K562 (cell line): ENCODE data around the gene GTF2H4. TPM values are rescaled to one million over a fixed set of nuclear protein-coding genes. Genes with fewer than 3 reads are reported as not detected.
A peak's percentile ranks its signal among the peaks of the same experiment; 100 is the strongest.

ENCODE experiments used
- ARHGAP35 ChIP-seq: fragments of 450-650 bp; IDR thresholded peaks from 2 replicates; pipeline ENCODE4 v1.6.1; 2018; ENCODE audit not compliant: partially characterized antibody
- BHLHE40 ChIP-seq: IDR thresholded peaks from 2 replicates; pipeline ENCODE4 v1.6.1; 2011; ENCODE audit warnings: low read length, improper control_type of control experiment
- GTF2E2 ChIP-seq: fragments of 200-800 bp; sonication (Bioruptor generic); IDR thresholded peaks from 2 replicates; pipeline ENCODE4 v1.6.1; 2016; ENCODE audit warnings: missing genetic modification characterization, missing compliant biosample characterization
- IRF2 ChIP-seq: sonication (generic); formaldehyde crosslinking; IDR thresholded peaks from 2 replicates; pipeline ENCODE4 v1.8.1; 2022; ENCODE audit warnings: mild to moderate bottlenecking, missing genetic modification reagents
- MAZ ChIP-seq, 2 experiments: fragments of 450-650 bp in 1 of 2; sonication (generic) in 1 of 2; formaldehyde crosslinking; IDR thresholded peaks in 1 of 2; conservative IDR thresholded peaks in 1 of 2; 2 replicates each; pipeline versions ENCODE4 v1.4.0 to v1.5.0; 2020; ENCODE audit warnings: mild to moderate bottlenecking in 1 of 2, missing genetic modification reagents in 1 of 2
- NR4A1 ChIP-seq, 2 experiments: fragments of 250-450 bp in 1 of 2; fragments of 450-650 bp in 1 of 2; sonication (Bioruptor Pico) in 1 of 2; IDR thresholded peaks; 2 replicates each; pipeline versions ENCODE4 v1.4.0 to v1.6.1; 2016 to 2020; ENCODE audit warnings: mild to moderate bottlenecking in 2 of 2, missing compliant biosample characterization in 1 of 2, missing genetic modification characterization in 1 of 2, moderate library complexity in 1 of 2
- SP1 ChIP-seq: sonication (generic); formaldehyde crosslinking; IDR thresholded peaks from 2 replicates; pipeline ENCODE4 v1.8.1; 2022; ENCODE audit warnings: mild to moderate bottlenecking, missing genetic modification reagents
- UBTF ChIP-seq, 2 experiments: IDR thresholded peaks; 2 replicates each; pipeline ENCODE4 v1.6.1; 2012; ENCODE audit warnings: improper control_type of control experiment in 2 of 2, low read depth in 2 of 2, low read length in 2 of 2, borderline replicate concordance in 1 of 2
- VEZF1 ChIP-seq: fragments of 200-800 bp; sonication (Bioruptor generic); IDR thresholded peaks from 2 replicates; pipeline ENCODE4 v1.6.1; 2017; ENCODE audit warnings: missing genetic modification characterization, missing compliant biosample characterization
- ZBTB2 ChIP-seq: fragments of 450-650 bp; IDR thresholded peaks from 2 replicates; pipeline ENCODE4 v1.6.1; 2016; ENCODE audit warnings: antibody characterized with exemption
- polyA plus RNA-seq, 8 experiments: library from polyadenylated mRNA; depleted of rRNA in 4 of 8; stranded (reverse) in 5 of 8; unstranded in 3 of 8; fragments of >200 nt; fragmentation: Nextera tagmentation in 2 of 8; fragmentation: Illumina TruSeq in 1 of 8; extraction: Ambion mirVana in 2 of 8; extraction: Trizol in 1 of 8; gene quantifications; 2 replicates each; pipeline versions ENCODE4 v1.2.1 to v1.2.3, GENCODE V29; 2011 to 2014; ENCODE audit warnings: inconsistent platforms in 1 of 8, missing spikeins in 1 of 8
- total RNA-seq, 7 experiments: library from RNA; depleted of rRNA in 6 of 7; stranded (reverse); fragments of >200 nt in 6 of 7; fragmentation: Illumina TruSeq in 2 of 7; extraction: Trizol in 2 of 7; gene quantifications; 2 replicates each; pipeline versions ENCODE4 v1.2.1 to v1.2.3, GENCODE V29; 2011 to 2021; ENCODE audit warnings: low replicate concordance in 1 of 7
- TF ChIP-seq, protein P1 (sequence below): fragments of 450-650 bp; IDR thresholded peaks from 2 replicates; pipeline ENCODE4 v1.6.1; 2018; ENCODE audit warnings: mild to moderate bottlenecking, low read depth; ENCODE audit not compliant: partially characterized antibody
- TF ChIP-seq, protein P2 (sequence below): fragments of 450-650 bp; formaldehyde crosslinking; IDR thresholded peaks from 2 replicates; pipeline ENCODE4 v1.4.0; 2020; ENCODE audit warnings: mild to moderate bottlenecking, moderate library complexity

GTF2H4 gene
- total and polyA plus RNA-seq, 9 of the 15 experiments (the other 6 are each of a cell fraction or from before 2014, with no cell fraction given): 3.6 to 86.1 (median 39.6) TPM

DNA sequence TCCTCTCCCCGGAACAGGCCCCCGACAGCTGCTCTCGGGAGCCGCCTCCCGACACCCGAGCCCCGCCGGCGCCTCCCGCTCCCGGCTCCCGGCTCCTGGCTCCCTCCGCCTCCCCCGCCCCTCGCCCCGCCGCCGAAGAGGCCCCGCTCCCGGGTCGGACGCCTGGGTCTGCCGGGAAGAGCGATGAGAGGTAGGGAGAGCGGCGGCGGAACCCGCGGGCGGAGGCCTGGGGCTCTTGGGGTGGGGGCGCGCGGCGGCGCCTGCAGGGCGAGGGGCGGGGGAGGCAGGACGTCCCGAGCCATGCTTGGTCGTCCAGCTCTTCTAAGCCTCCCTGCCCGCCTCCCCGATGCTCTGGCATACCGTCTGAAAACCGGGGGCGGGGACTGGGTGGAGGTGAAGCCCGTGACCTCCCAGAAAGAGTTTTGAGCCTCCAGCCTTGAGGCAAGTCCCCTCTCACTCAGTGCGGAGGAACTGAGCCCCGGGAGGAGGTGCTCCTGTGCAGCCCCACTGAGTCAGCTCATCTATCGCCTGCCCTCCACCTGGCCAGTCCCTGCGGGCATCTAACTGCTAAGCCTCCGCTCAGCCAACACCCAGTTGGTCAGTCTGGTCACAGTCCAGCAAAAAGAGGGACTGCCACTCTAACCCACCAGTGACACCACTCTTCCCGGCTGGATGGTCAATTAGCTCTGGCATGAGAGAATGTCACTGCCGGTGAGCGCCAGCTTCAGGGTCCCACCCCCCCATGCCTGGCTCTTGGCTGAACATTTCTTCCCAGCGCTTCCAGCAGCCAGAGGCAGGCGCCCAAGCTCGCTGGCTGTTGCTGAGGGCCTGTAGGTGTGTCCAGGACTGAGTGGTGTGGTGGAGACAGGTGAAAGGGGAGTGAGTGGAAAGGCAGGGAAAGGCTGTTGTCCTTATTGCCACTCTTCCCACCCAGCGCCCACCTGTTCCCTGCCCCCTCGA lies 23.2 kb upstream of the GTF2H4 start (continued):
- TF ChIP-seq BHLHE40 (peak; percentile 61), SP1 (CRISPR knock-in tag) (0 out of 2 replicates have a peak, but pooled peaks have one; percentile 38), ZBTB2 (no peak; the same call in 1 of the 2 replicates), MAZ (CRISPR knock-in tag; conservative IDR thresholded peaks at IDR 0.05 in 1 of 2, IDR thresholded peaks at IDR 0.05 in 1 of 2) (0 out of 4 replicates have a peak, but pooled peaks of 1 of the 2 experiments have one; percentile 25), GTF2E2 (tag) (0 out of 2 replicates have a peak, but pooled peaks have one; percentile 20), IRF2 (CRISPR knock-in tag) (no peak), UBTF (IDR thresholded peaks at IDR 0.05; ENCODE audit: borderline replicate concordance in 1 of 2, low read depth in 2 of 2, low read length in 2 of 2) (0 out of 4 replicates have a peak, but pooled peaks of 1 of the 2 experiments have one; percentile 82), VEZF1 (peak; percentile 58), NR4A1 (CRISPR knock-in tag; IDR thresholded peaks at IDR 0.05) (no peak), NR4A1 (tag; IDR thresholded peaks at IDR 0.05) (no peak), ARHGAP35 (peak; percentile 40)
- TF ChIP-seq, protein P1, sequence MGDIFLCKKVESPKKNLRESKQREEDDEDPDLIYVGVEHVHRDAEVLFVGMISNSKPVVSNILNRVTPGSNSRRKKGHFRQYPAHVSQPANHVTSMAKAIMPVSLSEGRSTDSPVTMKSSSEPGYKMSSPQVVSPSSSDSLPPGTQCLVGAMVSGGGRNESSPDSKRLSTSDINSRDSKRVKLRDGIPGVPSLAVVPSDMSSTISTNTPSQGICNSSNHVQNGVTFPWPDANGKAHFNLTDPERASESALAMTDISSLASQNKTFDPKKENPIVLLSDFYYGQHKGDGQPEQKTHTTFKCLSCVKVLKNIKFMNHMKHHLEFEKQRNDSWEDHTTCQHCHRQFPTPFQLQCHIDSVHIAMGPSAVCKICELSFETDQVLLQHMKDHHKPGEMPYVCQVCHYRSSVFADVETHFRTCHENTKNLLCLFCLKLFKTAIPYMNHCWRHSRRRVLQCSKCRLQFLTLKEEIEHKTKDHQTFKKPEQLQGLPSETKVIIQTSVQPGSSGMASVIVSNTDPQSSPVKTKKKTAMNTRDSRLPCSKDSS: no peak
- TF ChIP-seq, protein P2, sequence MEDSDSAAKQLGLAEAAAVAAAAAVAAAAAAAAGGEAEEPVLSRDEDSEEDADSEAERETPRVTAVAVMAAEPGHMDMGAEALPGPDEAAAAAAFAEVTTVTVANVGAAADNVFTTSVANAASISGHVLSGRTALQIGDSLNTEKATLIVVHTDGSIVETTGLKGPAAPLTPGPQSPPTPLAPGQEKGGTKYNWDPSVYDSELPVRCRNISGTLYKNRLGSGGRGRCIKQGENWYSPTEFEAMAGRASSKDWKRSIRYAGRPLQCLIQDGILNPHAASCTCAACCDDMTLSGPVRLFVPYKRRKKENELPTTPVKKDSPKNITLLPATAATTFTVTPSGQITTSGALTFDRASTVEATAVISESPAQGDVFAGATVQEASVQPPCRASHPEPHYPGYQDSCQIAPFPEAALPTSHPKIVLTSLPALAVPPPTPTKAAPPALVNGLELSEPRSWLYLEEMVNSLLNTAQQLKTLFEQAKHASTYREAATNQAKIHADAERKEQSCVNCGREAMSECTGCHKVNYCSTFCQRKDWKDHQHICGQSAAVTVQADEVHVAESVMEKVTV (CRISPR knock-in tag): 0 out of 2 replicates have a peak, but pooled peaks have one; percentile 6
- TF ChIP-seq, all 486 proteins: peak for 40
